GM12878 (cell line): ENCODE results near the gene CCNB1.

Experiments
- BHLHE40 ChIP-seq, 2 experiments: fragments of 450-650 bp in 1 of 2; IDR thresholded peaks; 2 replicates each; pipeline ENCODE4 v1.6.1; 2011 to 2017; ENCODE audit warnings: low read depth in 2 of 2, borderline replicate concordance in 1 of 2, improper control_type of control experiment in 1 of 2, low read length in 1 of 2, mild to moderate bottlenecking in 1 of 2
- ESRRA ChIP-seq: IDR thresholded peaks from 2 replicates; pipeline ENCODE4 v1.6.1; 2012; ENCODE audit warnings: mild to moderate bottlenecking, low read length, improper control_type of control experiment
- NBN ChIP-seq: fragments of 450-650 bp; IDR thresholded peaks from 2 replicates; pipeline ENCODE4 v1.6.1; 2016
- NFXL1 ChIP-seq: fragments of 450-650 bp; IDR thresholded peaks from 2 replicates; pipeline ENCODE4 v1.6.1; 2017; ENCODE audit warnings: antibody characterized with exemption, mild to moderate bottlenecking, borderline replicate concordance
- RAD21 ChIP-seq: IDR thresholded peaks from 2 replicates; pipeline ENCODE4 v1.6.1; 2011; ENCODE audit warnings: mild to moderate bottlenecking, low read depth, low read length, moderate library complexity; ENCODE audit not compliant: insufficient read depth
- SIX5 ChIP-seq: IDR thresholded peaks from 2 replicates; pipeline ENCODE4 v1.6.1; 2011; ENCODE audit warnings: mild to moderate bottlenecking, low read depth, low read length, moderate library complexity; ENCODE audit not compliant: severe bottlenecking
- TF ChIP-seq, protein P1 (sequence below), 3 experiments: IDR thresholded peaks in 2 of 3; conservative IDR thresholded peaks in 1 of 3; 2 replicates each; pipeline ENCODE4 v1.5.1; 2011; ENCODE audit warnings: low read depth in 3 of 3, low read length in 3 of 3, mild to moderate bottlenecking in 3 of 3, control low read depth in 2 of 3, moderate library complexity in 2 of 3, inconsistent platforms in 1 of 3, mixed read lengths in 1 of 3; ENCODE audit not compliant: control insufficient read depth in 2 of 3, insufficient read depth in 1 of 3; ENCODE audit errors: extremely low read depth in 1 of 3
- TF ChIP-seq, protein P2 (sequence below): fragments of 450-650 bp; formaldehyde crosslinking; IDR thresholded peaks from 2 replicates; pipeline ENCODE4 v1.4.0; 2020; ENCODE audit warnings: mild to moderate bottlenecking, moderate library complexity
- TF ChIP-seq, protein P3 (sequence below): IDR thresholded peaks from 2 replicates; pipeline ENCODE4 v1.6.1; 2012; ENCODE audit warnings: low read length, inconsistent platforms
- TF ChIP-seq, protein P4 (sequence below): IDR thresholded peaks from 2 replicates; pipeline ENCODE4 v1.6.1; 2011; ENCODE audit warnings: low read depth, low read length, improper control_type of control experiment, borderline replicate concordance

DNA sequence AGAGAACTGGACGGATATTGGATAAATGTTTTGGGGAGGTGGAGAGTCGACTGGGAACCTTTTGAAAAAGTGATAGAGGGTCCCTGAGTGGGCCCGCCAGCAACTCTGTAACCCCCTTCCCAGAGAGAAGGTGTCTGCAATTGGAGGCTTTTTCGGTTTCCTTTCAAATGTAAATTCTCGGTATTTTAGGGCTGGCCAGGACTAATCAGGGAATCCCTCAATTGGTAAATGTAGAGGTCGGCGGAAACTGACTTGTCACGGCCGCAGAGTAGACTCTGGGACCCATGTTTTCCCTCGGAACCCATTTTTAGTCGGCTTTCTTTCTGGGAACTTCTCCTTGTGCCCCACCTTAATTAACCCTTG, 524 bp downstream of the CCNB1 start:
- no peak for TF ChIP-seq NFXL1
- TF ChIP-seq, protein P1, sequence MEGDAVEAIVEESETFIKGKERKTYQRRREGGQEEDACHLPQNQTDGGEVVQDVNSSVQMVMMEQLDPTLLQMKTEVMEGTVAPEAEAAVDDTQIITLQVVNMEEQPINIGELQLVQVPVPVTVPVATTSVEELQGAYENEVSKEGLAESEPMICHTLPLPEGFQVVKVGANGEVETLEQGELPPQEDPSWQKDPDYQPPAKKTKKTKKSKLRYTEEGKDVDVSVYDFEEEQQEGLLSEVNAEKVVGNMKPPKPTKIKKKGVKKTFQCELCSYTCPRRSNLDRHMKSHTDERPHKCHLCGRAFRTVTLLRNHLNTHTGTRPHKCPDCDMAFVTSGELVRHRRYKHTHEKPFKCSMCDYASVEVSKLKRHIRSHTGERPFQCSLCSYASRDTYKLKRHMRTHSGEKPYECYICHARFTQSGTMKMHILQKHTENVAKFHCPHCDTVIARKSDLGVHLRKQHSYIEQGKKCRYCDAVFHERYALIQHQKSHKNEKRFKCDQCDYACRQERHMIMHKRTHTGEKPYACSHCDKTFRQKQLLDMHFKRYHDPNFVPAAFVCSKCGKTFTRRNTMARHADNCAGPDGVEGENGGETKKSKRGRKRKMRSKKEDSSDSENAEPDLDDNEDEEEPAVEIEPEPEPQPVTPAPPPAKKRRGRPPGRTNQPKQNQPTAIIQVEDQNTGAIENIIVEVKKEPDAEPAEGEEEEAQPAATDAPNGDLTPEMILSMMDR (IDR thresholded peaks at IDR 0.05 in 2 of 3, conservative IDR thresholded peaks at IDR 0.05 in 1 of 3; ENCODE audit: control insufficient read depth in 2 of 3, extremely low read depth in 1 of 3, insufficient read depth in 1 of 3, low read depth in 3 of 3, low read length in 3 of 3) = no peak
- TF ChIP-seq ESRRA = no peak
- TF ChIP-seq, protein P2, sequence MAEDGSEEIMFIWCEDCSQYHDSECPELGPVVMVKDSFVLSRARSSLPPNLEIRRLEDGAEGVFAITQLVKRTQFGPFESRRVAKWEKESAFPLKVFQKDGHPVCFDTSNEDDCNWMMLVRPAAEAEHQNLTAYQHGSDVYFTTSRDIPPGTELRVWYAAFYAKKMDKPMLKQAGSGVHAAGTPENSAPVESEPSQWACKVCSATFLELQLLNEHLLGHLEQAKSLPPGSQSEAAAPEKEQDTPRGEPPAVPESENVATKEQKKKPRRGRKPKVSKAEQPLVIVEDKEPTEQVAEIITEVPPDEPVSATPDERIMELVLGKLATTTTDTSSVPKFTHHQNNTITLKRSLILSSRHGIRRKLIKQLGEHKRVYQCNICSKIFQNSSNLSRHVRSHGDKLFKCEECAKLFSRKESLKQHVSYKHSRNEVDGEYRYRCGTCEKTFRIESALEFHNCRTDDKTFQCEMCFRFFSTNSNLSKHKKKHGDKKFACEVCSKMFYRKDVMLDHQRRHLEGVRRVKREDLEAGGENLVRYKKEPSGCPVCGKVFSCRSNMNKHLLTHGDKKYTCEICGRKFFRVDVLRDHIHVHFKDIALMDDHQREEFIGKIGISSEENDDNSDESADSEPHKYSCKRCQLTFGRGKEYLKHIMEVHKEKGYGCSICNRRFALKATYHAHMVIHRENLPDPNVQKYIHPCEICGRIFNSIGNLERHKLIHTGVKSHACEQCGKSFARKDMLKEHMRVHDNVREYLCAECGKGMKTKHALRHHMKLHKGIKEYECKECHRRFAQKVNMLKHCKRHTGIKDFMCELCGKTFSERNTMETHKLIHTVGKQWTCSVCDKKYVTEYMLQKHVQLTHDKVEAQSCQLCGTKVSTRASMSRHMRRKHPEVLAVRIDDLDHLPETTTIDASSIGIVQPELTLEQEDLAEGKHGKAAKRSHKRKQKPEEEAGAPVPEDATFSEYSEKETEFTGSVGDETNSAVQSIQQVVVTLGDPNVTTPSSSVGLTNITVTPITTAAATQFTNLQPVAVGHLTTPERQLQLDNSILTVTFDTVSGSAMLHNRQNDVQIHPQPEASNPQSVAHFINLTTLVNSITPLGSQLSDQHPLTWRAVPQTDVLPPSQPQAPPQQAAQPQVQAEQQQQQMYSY (CRISPR knock-in tag) = no peak
- no peak for TF ChIP-seq NBN
- TF ChIP-seq, protein P3, sequence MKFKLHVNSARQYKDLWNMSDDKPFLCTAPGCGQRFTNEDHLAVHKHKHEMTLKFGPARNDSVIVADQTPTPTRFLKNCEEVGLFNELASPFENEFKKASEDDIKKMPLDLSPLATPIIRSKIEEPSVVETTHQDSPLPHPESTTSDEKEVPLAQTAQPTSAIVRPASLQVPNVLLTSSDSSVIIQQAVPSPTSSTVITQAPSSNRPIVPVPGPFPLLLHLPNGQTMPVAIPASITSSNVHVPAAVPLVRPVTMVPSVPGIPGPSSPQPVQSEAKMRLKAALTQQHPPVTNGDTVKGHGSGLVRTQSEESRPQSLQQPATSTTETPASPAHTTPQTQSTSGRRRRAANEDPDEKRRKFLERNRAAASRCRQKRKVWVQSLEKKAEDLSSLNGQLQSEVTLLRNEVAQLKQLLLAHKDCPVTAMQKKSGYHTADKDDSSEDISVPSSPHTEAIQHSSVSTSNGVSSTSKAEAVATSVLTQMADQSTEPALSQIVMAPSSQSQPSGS = no peak
- TF ChIP-seq, protein P4, sequence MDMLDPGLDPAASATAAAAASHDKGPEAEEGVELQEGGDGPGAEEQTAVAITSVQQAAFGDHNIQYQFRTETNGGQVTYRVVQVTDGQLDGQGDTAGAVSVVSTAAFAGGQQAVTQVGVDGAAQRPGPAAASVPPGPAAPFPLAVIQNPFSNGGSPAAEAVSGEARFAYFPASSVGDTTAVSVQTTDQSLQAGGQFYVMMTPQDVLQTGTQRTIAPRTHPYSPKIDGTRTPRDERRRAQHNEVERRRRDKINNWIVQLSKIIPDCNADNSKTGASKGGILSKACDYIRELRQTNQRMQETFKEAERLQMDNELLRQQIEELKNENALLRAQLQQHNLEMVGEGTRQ = no peak
- TF ChIP-seq BHLHE40 (IDR thresholded peaks at IDR 0.05; ENCODE audit: borderline replicate concordance in 1 of 2, low read depth in 2 of 2, low read length in 1 of 2) = no peak
- TF ChIP-seq SIX5 = no peak
- no peak for TF ChIP-seq RAD21
